Colon (tissue), 2 donors: ENCODE data around the gene UNC79.

Experiments used
- FAIRE-seq: peaks from 2 replicates; lab custom pipeline; 2012; peaks lifted over from hg19 to GRCh38; lab: Jason Lieb, UNC
- donor health status: control.
- donor health status: control.

UNC79 gene

DNA sequence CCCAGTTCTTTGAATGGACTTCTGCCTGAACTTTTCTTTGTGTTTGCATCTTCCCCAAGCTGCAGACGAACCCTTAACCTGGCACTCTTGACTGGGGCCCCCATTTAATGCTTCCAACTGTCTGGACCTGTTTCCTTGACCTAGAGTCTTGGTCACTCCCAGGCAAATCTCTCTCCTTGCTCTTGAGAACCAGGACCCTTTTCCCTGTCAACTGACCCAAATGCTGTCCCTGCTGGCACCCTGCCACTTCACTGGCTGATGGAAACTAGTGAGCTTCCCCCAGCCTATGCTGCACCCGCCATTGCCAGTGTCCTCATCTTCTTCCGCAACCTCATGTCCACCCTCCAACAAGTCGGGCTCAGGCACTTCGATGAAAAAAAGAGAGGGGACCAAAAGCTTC is 278.1 kb downstream of the UNC79 start:
- no peak for FAIRE-seq

- FAIRE-seq, result no peak
Observed at GRCh38 chr14:93709249-93709648, 278.5 kb downstream of the UNC79 start.

DNA sequence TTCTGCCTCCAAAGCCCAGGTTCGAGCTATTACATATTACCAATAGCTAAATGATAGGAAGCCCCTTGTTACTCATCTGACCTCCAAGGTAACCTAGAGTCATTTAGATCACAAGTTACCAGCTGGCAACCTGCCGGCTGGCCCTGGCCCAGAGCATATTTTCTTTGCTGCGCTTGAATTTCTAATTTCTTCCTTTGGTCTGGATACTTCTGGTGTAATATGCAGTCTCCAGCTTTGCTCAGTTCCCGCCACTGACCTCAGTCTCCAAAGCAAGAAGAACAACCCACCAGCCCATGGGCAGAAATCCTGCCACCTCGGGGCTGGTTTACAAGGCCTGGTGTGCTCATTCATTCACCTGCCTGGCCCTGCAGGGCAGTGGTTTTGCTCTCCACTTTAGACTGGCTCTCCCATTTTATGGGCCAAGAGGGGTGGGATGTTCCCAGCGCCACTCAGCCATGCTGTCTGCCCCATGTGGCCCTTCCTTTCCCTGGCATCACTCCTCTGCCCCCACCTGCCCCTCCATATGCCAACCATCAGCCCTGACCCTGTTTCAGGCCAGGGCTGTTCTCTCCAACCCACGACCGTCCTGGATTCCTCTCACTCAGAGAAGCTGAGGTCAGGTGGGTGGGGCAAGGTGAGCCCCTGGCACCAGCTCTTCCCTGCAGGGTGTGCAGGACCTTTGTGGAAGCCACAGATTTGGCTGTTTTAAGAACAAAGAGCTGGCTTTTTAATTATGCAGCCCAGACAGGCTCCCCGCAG is 281.5 kb downstream of the UNC79 start:
- FAIRE-seq, result no peak

DNA sequence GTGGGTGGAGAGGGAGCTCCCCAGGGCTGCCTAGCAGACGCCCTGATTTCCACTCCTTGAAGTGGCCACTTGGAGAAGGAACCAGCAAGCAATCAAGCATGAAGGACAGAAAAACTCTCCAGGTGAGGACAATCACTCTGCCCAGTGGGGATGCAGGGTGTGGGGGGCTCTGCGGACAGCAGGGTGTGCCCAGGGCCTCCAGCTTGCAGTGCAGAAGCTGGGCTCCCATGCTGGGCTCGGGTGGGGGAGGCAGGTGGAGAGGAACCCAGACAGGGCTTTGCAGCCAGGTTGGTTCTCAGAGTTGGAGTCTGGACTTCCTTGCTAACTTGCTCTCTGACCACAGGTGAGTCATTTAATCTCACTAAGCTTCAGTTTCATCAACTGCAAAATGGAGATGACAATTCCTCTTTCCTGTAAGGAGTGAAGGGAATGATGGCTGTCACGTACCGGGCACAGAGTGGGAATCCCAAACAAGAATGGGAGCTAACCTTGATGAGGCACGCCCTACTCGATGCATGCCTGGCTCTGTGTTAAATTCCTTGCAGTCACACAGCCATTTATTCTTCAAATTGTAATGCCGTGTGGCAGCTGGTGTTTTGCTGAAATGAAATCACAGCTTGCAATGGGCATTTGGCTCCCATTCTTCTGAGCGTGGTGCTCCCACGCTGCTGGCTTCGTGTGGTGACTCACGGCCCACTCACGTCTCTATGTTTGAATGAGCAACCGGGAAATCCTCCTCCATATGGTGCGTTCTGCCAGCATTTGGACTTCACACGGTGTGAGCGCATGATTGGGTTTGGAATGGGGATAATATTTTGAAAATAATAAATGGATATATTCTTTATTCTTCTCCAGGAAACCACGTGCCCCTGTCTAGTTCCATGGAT is 282.3 kb downstream of the UNC79 start:
- FAIRE-seq, result no peak

DNA sequence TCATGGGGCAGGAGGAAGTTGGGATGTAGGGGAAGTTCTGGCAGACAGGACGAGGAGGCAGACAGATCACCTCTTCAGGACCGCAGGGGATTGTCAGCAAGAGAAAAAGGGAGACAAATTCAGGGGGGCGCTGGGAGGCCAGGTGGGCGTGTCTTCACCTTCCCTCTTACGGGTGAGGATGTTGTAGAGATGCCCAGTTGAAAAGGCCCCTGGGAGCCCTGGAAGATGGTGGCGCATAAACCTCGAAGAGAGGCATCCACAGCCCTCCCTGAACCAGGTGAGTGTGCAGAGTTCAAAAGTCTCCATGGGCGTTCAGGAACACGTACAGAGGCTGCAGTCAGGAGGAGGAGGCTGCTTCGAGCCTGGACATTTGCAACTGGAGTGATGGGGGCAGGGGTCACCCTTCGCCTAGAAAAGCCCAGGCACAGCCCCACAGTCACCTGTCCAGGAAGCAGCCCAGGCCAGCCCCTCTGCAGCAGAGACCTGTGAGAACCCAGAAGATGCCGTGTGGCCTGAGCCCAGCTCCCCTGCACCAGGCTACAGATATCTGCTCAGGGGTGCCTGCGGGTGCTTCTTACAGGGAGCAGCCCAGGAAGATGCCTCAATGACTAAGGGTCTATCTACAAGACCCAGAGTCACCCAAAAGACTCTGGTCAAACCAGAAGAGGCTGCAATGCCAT is 283.1 kb downstream of the UNC79 start:
- FAIRE-seq, result no peak

DNA sequence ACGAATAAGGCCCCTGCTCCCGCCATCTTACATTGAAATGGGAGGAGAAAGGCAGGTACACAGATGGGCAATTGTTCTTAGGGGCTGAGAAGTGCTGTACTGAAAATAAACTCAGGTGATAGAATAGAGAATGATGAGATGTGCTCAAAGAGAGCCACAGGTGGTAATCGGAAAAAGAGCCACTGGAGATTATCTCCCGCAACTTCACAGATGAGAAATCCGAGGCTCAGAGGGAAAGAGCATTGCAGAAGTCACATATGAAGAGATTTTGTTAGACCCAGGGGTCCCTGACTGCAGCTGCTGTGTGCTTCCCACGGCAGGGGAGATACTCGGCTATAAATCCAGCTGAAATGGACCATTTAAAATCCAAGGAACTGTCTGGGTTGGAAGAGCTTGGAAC is 283.9 kb downstream of the UNC79 start:
- no peak for FAIRE-seq

DNA sequence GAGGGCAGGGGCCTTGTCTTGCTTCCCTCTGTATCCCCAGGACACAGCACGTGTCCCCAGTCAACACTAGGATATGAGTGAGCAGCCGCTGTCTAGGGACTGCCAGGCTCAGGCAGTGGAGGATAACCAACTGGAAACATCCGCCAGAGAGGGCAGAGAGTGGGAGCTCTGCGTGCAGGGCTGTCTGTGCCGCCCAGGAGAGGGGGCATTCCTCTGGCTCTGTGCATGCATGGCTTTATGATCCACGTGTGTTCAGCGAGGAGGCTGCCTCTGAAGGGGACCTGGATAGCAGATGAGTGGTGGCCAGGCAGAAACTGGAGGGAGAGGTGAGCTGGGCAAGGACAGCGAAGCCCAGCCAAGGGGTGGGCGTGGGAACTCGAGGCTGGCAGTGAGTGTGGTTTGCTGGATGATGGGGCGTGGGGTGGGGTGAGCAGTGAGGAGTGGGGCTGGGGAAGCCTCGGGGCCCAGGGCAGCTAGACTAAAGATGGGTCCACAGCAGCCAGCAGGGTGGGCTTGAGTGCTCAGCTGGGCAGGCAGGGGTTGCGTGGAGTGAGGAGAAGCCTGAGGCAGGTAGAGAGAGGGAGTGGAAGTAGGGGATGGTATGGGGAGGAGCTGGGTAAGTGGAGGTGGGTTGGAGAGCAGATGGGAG is 284.7 kb downstream of the UNC79 start:
- FAIRE-seq, result no peak

- FAIRE-seq, result no peak
Observed at GRCh38 chr14:93716002-93716745, 285.4 kb downstream of the UNC79 start.

DNA sequence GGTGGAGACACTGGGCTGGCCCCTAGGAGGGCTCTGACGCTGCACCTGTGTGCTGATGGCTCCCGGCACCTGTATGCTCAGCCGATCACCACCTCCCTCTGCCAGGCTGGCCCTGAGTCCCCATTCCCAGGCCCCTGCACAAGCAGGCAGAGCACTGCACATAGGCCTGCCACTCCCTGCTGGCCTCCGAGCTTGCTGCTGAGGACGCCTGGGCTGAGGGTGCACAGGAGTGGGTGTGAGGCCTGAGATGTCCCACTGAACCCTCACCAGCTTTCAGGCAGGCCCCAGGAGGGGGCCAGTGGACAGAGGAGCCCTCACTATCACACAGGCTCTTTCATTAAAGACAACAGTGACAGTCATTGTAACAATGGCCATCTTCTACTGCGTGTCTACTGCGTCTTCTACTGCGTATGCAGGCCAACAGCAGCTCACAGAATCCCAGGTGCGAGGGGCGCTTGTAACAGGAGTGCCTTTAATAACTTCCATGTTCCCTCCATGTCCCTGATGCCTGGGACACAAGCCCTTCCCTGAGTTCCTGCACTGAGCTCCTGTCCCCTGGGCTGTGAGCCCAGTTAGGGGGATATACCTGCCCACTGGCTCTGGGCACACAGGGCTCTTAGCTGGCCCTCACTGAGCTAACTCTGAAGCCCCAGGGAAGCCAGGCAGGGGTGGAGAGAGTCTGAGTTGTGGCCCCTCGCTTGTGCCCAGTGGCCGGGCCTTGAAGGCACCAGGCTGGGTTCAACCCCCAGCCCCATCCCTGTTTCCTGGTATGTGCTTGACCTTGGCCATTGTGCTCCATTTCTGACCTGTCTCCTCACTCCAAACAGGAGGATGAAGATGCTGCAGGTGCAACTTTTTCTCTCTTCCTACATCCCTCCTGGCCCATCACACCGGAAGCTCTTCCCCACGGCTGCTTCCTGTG is 286.3 kb downstream of the UNC79 start:
- no peak for FAIRE-seq

DNA sequence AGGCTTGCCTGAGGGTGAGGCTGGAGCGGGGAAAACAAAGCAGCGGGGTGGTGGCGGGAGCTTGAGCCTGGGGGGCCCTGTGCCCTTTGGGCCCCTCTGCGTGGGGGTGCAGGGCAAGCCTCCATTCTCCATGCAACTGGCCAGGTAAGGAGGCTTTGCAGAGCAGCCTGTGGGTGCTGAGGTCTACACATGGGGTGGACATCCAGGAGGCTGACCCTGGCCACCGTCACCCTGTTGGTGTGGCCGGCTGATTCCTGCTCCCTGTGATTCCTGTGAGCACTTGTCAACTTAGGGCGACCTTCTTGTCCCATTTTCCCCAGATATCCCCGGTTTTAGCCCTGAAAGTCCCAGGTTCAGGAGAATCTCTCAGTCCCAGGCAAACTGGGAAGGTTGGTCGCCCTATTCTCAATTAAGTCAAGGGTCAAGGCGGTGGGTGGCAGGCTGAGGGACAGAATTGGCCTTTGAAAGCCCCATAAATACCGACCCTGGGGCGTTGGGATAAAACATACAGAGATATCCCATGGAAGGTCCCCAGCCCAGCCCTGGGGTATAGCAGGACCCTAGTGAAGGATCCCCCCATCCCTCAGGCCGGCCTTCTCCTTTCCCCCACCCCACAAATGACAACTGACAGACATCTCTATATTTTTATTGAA is 287.1 kb downstream of the UNC79 start:
- no peak for FAIRE-seq

GRCh38 chr14:93719256-93719655 is 288.5 kb downstream of the UNC79 start:
- FAIRE-seq, result no peak

- FAIRE-seq, result no peak
Observed at GRCh38 chr14:93720076-93720815, 289.5 kb downstream of the UNC79 start.

DNA sequence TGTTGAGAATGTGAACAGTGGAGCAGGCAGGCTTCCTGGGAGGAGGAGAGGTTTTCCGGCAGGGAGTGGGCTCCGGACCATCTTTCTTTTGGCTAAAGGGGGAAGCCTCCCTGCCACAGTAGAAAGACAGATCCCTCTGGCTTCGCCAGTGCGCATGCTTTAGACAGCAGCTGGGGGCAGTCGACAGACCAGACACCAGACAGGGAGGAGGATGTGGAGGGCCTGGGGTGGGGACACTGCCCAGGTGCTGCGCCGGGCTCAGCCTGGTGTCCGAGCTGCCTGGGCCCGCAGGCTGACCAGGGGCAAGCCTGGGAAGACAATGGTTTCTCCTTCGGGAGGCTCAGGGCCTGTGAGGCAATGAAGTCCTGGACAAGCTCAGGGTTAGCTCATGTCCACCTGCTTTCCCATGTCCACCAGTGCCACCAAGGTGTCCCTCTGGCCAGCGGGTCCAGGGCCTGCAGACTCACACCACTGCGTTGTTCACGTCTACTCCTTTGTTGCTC is 290.3 kb downstream of the UNC79 start:
- FAIRE-seq, result no peak

GRCh38 chr14:93723001-93723400 is 292.3 kb downstream of the UNC79 start:
- FAIRE-seq, result no peak

DNA sequence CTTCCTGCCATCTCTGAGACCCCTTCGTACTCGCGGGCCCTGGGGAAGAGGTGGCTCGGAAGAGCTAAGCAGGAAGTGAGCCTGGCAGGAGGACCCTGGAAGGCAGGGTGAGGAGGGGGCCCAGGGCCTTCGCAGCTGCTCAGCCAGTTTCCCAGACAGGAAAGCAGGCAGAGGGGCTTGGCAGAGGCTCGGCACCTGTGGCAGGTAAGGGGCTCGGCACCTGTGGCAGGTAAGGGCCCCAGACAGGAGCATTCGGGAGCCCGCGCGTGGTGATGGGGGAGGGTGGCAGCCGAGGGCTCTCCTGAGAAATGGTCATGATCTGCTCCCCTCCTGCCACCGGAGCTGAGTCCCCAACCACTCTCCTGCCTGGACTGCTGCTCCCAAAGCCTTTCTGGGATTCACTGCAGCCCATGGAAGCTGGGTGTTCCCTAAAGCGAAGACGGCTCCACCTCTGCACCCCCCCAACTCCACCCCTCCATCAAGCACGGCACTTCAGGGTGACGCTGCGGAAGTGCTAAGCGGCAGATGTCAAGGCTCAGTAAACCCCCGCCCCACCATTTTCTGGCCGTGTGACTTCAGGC is 294.4 kb downstream of the UNC79 start:
- FAIRE-seq, result no peak

DNA sequence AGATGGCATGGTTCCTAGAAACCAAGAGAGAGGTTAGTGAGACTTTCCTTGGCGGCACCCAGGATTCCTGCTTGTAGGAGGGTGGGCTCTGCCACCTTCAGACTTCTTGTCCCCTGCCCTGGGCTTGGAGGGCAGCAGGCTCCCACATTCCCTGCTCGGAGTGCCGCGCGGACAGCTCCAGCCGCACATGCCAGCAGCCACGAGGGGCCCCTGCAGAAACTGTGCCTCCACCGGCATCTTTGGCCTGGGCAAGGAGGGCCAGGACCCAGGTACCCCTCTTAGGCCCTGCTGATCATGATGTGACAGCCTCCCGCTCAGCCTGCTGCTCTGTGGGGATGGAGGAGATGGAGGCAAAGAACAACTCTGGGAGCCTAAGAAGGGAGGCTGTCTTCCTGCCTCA is 295.3 kb downstream of the UNC79 start:
- FAIRE-seq, result no peak

- no peak for FAIRE-seq
Observed at GRCh38 chr14:93727039-93727740, 296.5 kb downstream of the UNC79 start.
